HCT116 (cell line): ENCODE measurements around the gene PRND. TPM values are rescaled to one million over a fixed set of nuclear protein-coding genes. Genes with fewer than 3 reads are reported as not detected.

Source experiments
- ATAC-seq: fragments of 200-7000 bp; cut with Tn5 transposase; 2 replicates; pipeline ENCODE4 v1.9.1; 2020; ENCODE audit warnings: mild to moderate bottlenecking, moderate library complexity
- BruUV-seq: library from RNA; stranded (reverse); fragments of 400-500 nt; replicated peaks from 2 replicates; lab custom pipeline; 2021; lab: Mats Ljungman, UMichigan
- CTCF ChIA-PET: fragments of 300-600 bp; sonication (Branson Sonifier 250); formaldehyde crosslinking; loops from one replicate; lab custom pipeline; 2021; ENCODE audit warnings: antibody characterized with exemption; lab: Charles Lee
- POLR2A ChIA-PET: fragments of 300-600, 350-600 bp; sonication (Branson Sonifier 250); formaldehyde crosslinking; loops from one replicate; lab custom pipeline; 2021; ENCODE audit warnings: antibody characterized with exemption; lab: Charles Lee
- RAD21 ChIA-PET, 2 experiments: fragments of 300-600 bp; sonication (Branson Sonifier 250); formaldehyde crosslinking; loops; one replicate each; lab custom pipeline; 2023; ENCODE audit warnings: low total read pairs in 2 of 2; ENCODE audit not compliant: uncharacterized antibody in 2 of 2, unreplicated experiment in 2 of 2, low non-redundant PET in 1 of 2; lab: Charles Lee
- DNase-seq: peaks from one replicate; pipeline ENCODE4 v3.0.0-alpha.2; 2010; ENCODE audit warnings: low read depth, low spot score
- H2AFZ ChIP-seq: fragments of 200-600 bp; shearing (Covaris generic), sonication (generic); 2 replicates; pipeline ENCODE4 v1.6.1; 2017; ENCODE audit warnings: low read depth, mixed run types, mixed read lengths, antibody characterized with exemption, low read length; ENCODE audit not compliant: poor library complexity, severe bottlenecking
- H3K27ac ChIP-seq: 2 replicates; pipeline ENCODE4 v1.5.1; 2012; ENCODE audit warnings: low read depth, low read length
- H3K27me3 ChIP-seq: fragments of 200-600 bp; sonication (generic); 2 replicates; pipeline ENCODE4 v1.6.1; 2016; ENCODE audit warnings: mixed run types, low read length, mixed read lengths; ENCODE audit not compliant: insufficient read depth
- H3K36me3 ChIP-seq, 2 experiments: fragments of 200-500 bp in 1 of 2; fragments of 200-600 bp in 1 of 2; sonication (Bioruptor generic) in 1 of 2; sonication (generic) in 1 of 2; 2 replicates each; pipeline versions ENCODE4 v1.5.1 to v1.6.1; 2014 to 2016; ENCODE audit warnings: low read length in 2 of 2, inconsistent platforms in 1 of 2, mixed read lengths in 1 of 2, mixed run types in 1 of 2; ENCODE audit not compliant: insufficient read depth in 2 of 2, control insufficient read depth in 1 of 2
- H3K4me1 ChIP-seq, 2 experiments: fragments of 200-600 bp in 1 of 2; sonication (generic) in 1 of 2; 2 replicates each; pipeline versions ENCODE4 v1.5.1 to v1.6.1; 2012 to 2017; ENCODE audit warnings: low read length in 2 of 2, inconsistent platforms in 1 of 2, mild to moderate bottlenecking in 1 of 2, mixed read lengths in 1 of 2, mixed run types in 1 of 2, moderate library complexity in 1 of 2; ENCODE audit not compliant: insufficient read depth in 2 of 2, control insufficient read depth in 1 of 2
- H3K4me2 ChIP-seq: fragments of 200-600 bp; sonication (generic); 2 replicates; pipeline ENCODE4 v1.6.1; 2017; ENCODE audit warnings: mixed run types, low read length, mixed read lengths
- H3K4me3 ChIP-seq, 2 experiments: fragments of 200-600 bp in 1 of 2; sonication (generic) in 1 of 2; replicated peaks in 1 of 2; 2 replicates each; pipeline ENCODE4 v1.5.1; 2011 to 2016; ENCODE audit warnings: low read length in 2 of 2, control low read depth in 1 of 2, low read depth in 1 of 2, mild to moderate bottlenecking in 1 of 2, mixed read lengths in 1 of 2, mixed run types in 1 of 2
- H3K79me2 ChIP-seq: fragments of 200-600 bp; sonication (generic); 2 replicates; pipeline ENCODE4 v1.6.1; 2017; ENCODE audit warnings: mild to moderate bottlenecking, mixed run types, low read length, moderate library complexity, mixed read lengths; ENCODE audit not compliant: insufficient read depth
- H3K9ac ChIP-seq: fragments of 200-600 bp; sonication (generic); 2 replicates; pipeline ENCODE4 v1.6.1; 2016; ENCODE audit warnings: low read length, mixed read lengths
- H3K9me2 ChIP-seq: fragments of 200-600 bp; sonication (generic), shearing (Covaris generic); 2 replicates; pipeline ENCODE4 v1.6.1; 2017; ENCODE audit warnings: mixed run types, mild to moderate bottlenecking, moderate library complexity; ENCODE audit not compliant: insufficient read depth
- H3K9me3 ChIP-seq, 2 experiments: fragments of 200-500 bp in 1 of 2; fragments of 200-600 bp in 1 of 2; sonication (Bioruptor generic) in 1 of 2; sonication (generic) in 1 of 2; 2 replicates each; pipeline ENCODE4 v1.6.1; 2014 to 2017; ENCODE audit warnings: low read length in 2 of 2, mixed read lengths in 2 of 2, inconsistent platforms in 1 of 2, low read depth in 1 of 2, mild to moderate bottlenecking in 1 of 2, mixed run types in 1 of 2, moderate library complexity in 1 of 2; ENCODE audit not compliant: control insufficient read depth in 1 of 2, insufficient read depth in 1 of 2
- H4K20me1 ChIP-seq: fragments of 200-600 bp; sonication (generic), shearing (Covaris generic); 2 replicates; pipeline ENCODE4 v1.6.1; 2017; ENCODE audit warnings: mixed run types, mild to moderate bottlenecking, moderate library complexity; ENCODE audit not compliant: insufficient read depth
- CBX3 ChIP-seq: IDR thresholded peaks from 2 replicates; pipeline ENCODE4 v1.6.1; 2012; ENCODE audit warnings: low read depth
- CEBPB ChIP-seq: IDR thresholded peaks from 2 replicates; pipeline ENCODE4 v1.6.1; 2012; ENCODE audit warnings: low read depth
- CTCF ChIP-seq, 3 experiments: fragments of 200-600 bp in 1 of 3; sonication (generic) in 1 of 3; IDR thresholded peaks in 2 of 3; conservative IDR thresholded peaks in 1 of 3; 2 replicates each; pipeline ENCODE4 v1.5.1; 2012 to 2017; ENCODE audit warnings: low read depth in 2 of 3, low read length in 2 of 3, antibody characterized with exemption in 1 of 3, borderline replicate concordance in 1 of 3, control low read depth in 1 of 3, mild to moderate bottlenecking in 1 of 3, mixed read lengths in 1 of 3, mixed run types in 1 of 3, moderate library complexity in 1 of 3; ENCODE audit not compliant: insufficient read depth in 1 of 3
- EGR1 ChIP-seq: IDR thresholded peaks from 2 replicates; pipeline ENCODE4 v1.6.1; 2012; ENCODE audit warnings: low read depth
- ELF1 ChIP-seq: IDR thresholded peaks from 2 replicates; pipeline ENCODE4 v1.6.1; 2012; ENCODE audit warnings: low read depth, borderline replicate concordance
- FOSL1 ChIP-seq: IDR thresholded peaks from 2 replicates; pipeline ENCODE4 v1.6.1; 2012; ENCODE audit warnings: low read depth
- POLR2A ChIP-seq: IDR thresholded peaks from 2 replicates; pipeline ENCODE4 v1.7.0; 2011; ENCODE audit warnings: borderline replicate concordance; ENCODE audit not compliant: insufficient read depth, insufficient read length; ENCODE audit errors: extremely low read depth
- POLR2AphosphoS5 ChIP-seq: IDR thresholded peaks from 2 replicates; pipeline ENCODE4 v1.6.1; 2011; ENCODE audit warnings: mild to moderate bottlenecking, low read depth, low read length, moderate library complexity
- REST ChIP-seq: IDR thresholded peaks from 2 replicates; pipeline ENCODE4 v1.6.1; 2012; ENCODE audit warnings: low read depth
- SIN3A ChIP-seq: IDR thresholded peaks from 2 replicates; pipeline ENCODE4 v1.6.1; 2012; ENCODE audit warnings: low read depth
- TCF7L2 ChIP-seq: IDR thresholded peaks from 2 replicates; pipeline ENCODE4 v1.7.0; 2011; ENCODE audit warnings: borderline replicate concordance, inconsistent platforms; ENCODE audit not compliant: insufficient read depth, insufficient read length; ENCODE audit errors: extremely low read depth
- ZFX ChIP-seq: fragments of 450-650 bp; IDR thresholded peaks from 2 replicates; pipeline ENCODE4 v1.6.1; 2017
- intact Hi-C: fragments of 100-400 bp; cut with micrococcal nuclease; formaldehyde crosslinking; loops from 2 replicates; pipeline ENCODE4 v1.10.0; 2022
- total RNA-seq: library from RNA; stranded (reverse); gene quantifications from one replicate; pipeline ENCODE4 v1.2.1, GENCODE V29; 2021; ENCODE audit not compliant: unreplicated experiment

PRND gene
- total RNA-seq, 1 experiment from 2014 or later: not detected

- ChIA-PET RAD21 (no interaction called here), POLR2A (interaction anchor here (1.4 kb wide), 1 partner anchor 10 kb away, joined by 3 read pairs; no protein-coding TSS in a partner anchor), CTCF (no interaction called here)
- no peaks in the 10 kb centered on the region for H3K9me2 ChIP-seq
- TF ChIP-seq SIN3A: no peak
- no peak for TF ChIP-seq POLR2A
- no peak for TF ChIP-seq CTCF (IDR thresholded peaks at IDR 0.05 in 2 of 3, conservative IDR thresholded peaks at IDR 0.05 in 1 of 3; ENCODE audit: borderline replicate concordance in 1 of 3, insufficient read depth in 1 of 3, low read depth in 2 of 3, low read length in 2 of 3)
- no peak for TF ChIP-seq FOSL1
- no peak for TF ChIP-seq TCF7L2
- TF ChIP-seq POLR2AphosphoS5: no peak
- no peak for TF ChIP-seq ZFX
- no peak for TF ChIP-seq EGR1
- TF ChIP-seq CBX3: no peak
- TF ChIP-seq ELF1: no peak
- no peak for TF ChIP-seq CEBPB
- TF ChIP-seq REST: no peak
- no peaks in the 10 kb centered on the region for H3K9me3 ChIP-seq
- peaks cover 4% of the 10 kb centered on the region; the same call in 1 of the 2 replicates for H4K20me1 ChIP-seq
- ATAC-seq: no peak
- intact Hi-C loops: no loop called here
- no peak overlapping the region for H3K4me2 ChIP-seq
- no peak overlapping the region for H2AFZ ChIP-seq
- no peak overlapping the region for H3K27ac ChIP-seq
- H3K79me2 ChIP-seq: peaks cover 6% of the 10 kb centered on the region
- no TSS peak for BruUV-seq
- H3K9ac ChIP-seq: no peak overlapping the region
- no peak overlapping the region for H3K4me3 ChIP-seq
- peaks cover 23 to 27% of the 10 kb centered on the region in 2 experiments for H3K4me1 ChIP-seq
- no peaks in the 10 kb centered on the region for H3K36me3 ChIP-seq
- H3K27me3 ChIP-seq: no peaks in the 10 kb centered on the region
- DNase-seq: no peak
Measured at GRCh38 chr20:4682682-4683081, 39.0 kb upstream of the PRND start.
